PFSK-1 (cell line): ENCODE measurements around the gene HIPK1.

Source experiments
- FOXP2 ChIP-seq: optimal IDR thresholded peaks from 2 replicates; pipeline ENCODE3; 2011; ENCODE audit warnings: borderline replicate concordance, control low read depth, inconsistent platforms; ENCODE audit not compliant: insufficient read depth; ENCODE audit errors: extremely low read length, extremely low read depth
- POLR2AphosphoS5 ChIP-seq: IDR thresholded peaks from 2 replicates; pipeline ENCODE4 v1.6.1; 2012; ENCODE audit warnings: low read depth, mild to moderate bottlenecking, control low read depth, low read length, moderate library complexity
- REST ChIP-seq, 2 experiments: IDR thresholded peaks; 2 replicates each; pipeline versions ENCODE4 v1.6.1 to v1.8.0; 2011 to 2012; ENCODE audit warnings: low read depth in 2 of 2, low read length in 2 of 2, control low read depth in 1 of 2, inconsistent platforms in 1 of 2, mild to moderate bottlenecking in 1 of 2, moderate library complexity in 1 of 2; ENCODE audit not compliant: insufficient read depth in 1 of 2
- SIN3A ChIP-seq: IDR thresholded peaks from 2 replicates; pipeline ENCODE4 v1.6.1; 2012; ENCODE audit warnings: mild to moderate bottlenecking, low read length, moderate library complexity, borderline replicate concordance; ENCODE audit not compliant: insufficient read depth
- TAF1 ChIP-seq: IDR thresholded peaks from 2 replicates; pipeline ENCODE4 v1.6.1; 2012; ENCODE audit warnings: low read length, control low read depth, borderline replicate concordance; ENCODE audit not compliant: insufficient read depth

The HIPK1 gene

GRCh38 chr1:113990961-113991360 lies 61.8 kb downstream of the HIPK1 start:
- TF ChIP-seq REST (IDR thresholded peaks at IDR 0.05; ENCODE audit: insufficient read depth in 1 of 2, low read depth in 2 of 2, low read length in 2 of 2) (no peak), POLR2AphosphoS5 (no peak), TAF1 (no peak), FOXP2 (no peak), SIN3A (no peak)

GRCh38 chr1:113991467-113991997 lies 62.4 kb downstream of the HIPK1 start:
- TF ChIP-seq SIN3A (no peak), REST (IDR thresholded peaks at IDR 0.05; ENCODE audit: insufficient read depth in 1 of 2, low read depth in 2 of 2, low read length in 2 of 2) (no peak), POLR2AphosphoS5 (no peak), TAF1 (no peak), FOXP2 (no peak)

- TF ChIP-seq FOXP2: no peak
- TF ChIP-seq SIN3A: no peak
- no peak for TF ChIP-seq POLR2AphosphoS5
- TF ChIP-seq REST (IDR thresholded peaks at IDR 0.05; ENCODE audit: insufficient read depth in 1 of 2, low read depth in 2 of 2, low read length in 2 of 2): no peak
- TF ChIP-seq TAF1: no peak
These were observed 63.9 kb downstream of the HIPK1 start for GRCh38 chr1:113993072-113993471.

- TF ChIP-seq REST (IDR thresholded peaks at IDR 0.05; ENCODE audit: insufficient read depth in 1 of 2, low read depth in 2 of 2, low read length in 2 of 2) (no peak), POLR2AphosphoS5 (no peak), SIN3A (no peak), FOXP2 (no peak), TAF1 (no peak)
These were observed 64.6 kb downstream of the HIPK1 start for GRCh38 chr1:113993766-113994165.

- no peak for TF ChIP-seq SIN3A
- no peak for TF ChIP-seq POLR2AphosphoS5
- no peak for TF ChIP-seq TAF1
- TF ChIP-seq FOXP2: no peak
- no peak for TF ChIP-seq REST (IDR thresholded peaks at IDR 0.05; ENCODE audit: insufficient read depth in 1 of 2, low read depth in 2 of 2, low read length in 2 of 2)
These were observed 66.3 kb downstream of the HIPK1 start for GRCh38 chr1:113995382-113995781.
